HG03575 (cell line): ENCODE results near the gene CHRNA1.

Source experiments
- ATAC-seq: cut with Tn5 transposase; IDR thresholded peaks from one replicate; pipeline ENCODE4 v1.9.1; 2021; ENCODE audit not compliant: unreplicated experiment, insufficient number of reproducible peaks, low FRiP score; ENCODE audit errors: extremely low read depth

Gene CHRNA1

GRCh38 chr2:174766271-174766670, 2.0 kb upstream of the CHRNA1 start:
- no peak for ATAC-seq

GRCh38 chr2:174765576-174765975, 1.3 kb upstream of the CHRNA1 start:
- no peak for ATAC-seq

GRCh38 chr2:174763780-174764179, 492 bp downstream of the CHRNA1 start:
- ATAC-seq, result no peak

GRCh38 chr2:174762464-174762863, 1.8 kb downstream of the CHRNA1 start:
- ATAC-seq, result no peak

DNA sequence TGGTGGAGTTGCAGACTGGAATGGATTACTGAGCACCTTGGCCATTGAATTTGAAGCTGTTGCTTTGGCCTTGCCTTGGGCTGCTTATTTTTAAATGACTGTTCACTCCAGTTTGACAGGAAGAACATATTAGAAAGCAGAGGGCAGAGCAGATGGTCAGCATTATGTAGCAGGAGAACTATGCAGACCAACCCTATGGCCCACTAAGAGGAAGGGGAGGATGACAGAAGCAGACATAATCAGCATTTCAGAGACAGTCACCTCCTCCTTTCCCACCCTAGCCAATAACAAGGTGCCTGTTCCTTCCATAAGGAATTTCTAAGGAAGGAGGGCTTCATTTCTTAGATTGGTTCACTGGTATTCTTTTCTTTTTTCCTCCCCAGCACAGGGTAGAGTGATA, 2.4 kb downstream of the CHRNA1 start:
- ATAC-seq, result no peak

DNA sequence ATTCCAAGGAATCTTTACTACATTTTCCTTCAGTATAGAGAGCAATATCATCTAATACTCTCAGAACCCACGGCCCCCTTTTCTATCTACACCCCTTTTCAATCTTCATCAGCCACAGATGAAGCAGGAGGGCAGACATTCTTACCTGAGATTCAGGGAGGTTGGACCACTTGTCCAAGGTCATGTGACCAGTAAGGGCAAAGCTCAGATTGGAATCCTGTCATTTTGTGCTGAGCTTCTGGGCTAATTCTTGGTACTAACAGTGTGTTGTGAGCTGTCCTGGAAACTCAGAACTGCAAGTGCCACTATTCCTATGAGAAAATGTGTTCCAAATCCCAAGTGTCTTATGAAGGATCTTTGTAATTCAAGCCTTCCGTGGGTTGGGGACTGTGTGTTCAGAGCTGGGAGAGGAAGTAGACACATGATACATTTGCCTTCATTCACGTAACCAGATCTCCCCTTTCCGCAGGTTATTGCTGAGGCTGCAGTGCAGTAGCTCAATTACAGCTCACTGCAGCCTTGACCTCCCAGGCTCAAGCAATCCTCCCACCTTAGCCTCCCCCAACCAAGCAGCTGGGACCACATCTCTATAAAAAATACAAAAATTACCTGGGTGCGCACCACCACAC, 3.3 kb downstream of the CHRNA1 start:
- no peak for ATAC-seq

DNA sequence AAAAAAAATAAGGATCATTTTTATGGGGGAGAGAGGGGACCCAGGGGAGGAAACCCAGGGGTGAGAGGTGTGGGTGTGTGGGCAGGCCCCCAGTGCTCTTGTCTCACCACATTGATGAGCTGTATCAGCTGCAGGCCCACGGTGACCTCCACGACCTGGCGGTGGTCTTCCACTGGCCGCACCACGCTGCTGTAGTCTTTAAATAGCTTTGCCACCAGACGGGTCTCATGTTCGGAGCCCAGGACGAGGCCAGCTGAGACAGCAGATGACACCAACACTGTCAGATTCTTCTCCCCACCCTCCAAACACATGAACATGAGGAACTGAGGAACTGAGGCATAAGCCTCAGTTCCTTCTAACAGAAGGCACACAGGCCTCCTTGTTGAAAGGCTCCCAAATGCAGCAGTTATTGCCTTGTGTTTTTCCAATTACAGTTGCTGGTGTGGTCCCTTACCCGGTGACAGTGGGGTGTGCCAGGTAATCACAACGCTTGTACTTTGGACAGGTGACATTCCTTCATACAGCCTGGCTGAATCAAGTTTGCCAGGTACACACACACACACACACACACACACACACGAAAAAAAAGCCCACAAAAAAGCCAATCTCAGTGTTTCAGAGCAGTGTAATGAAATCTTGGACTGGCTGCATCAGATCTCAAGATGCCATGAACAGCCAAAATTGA, 4.7 kb downstream of the CHRNA1 start:
- no peak for ATAC-seq

GRCh38 chr2:174756743-174757142, 7.5 kb downstream of the CHRNA1 start:
- ATAC-seq, result no peak

- ATAC-seq, result no peak
Observed at GRCh38 chr2:174753038-174753633, 11.1 kb downstream of the CHRNA1 start.

- peak; percentile 85 for ATAC-seq
Observed at GRCh38 chr2:174752403-174753037, 11.8 kb downstream of the CHRNA1 start.

GRCh38 chr2:174750923-174751441, 13.3 kb downstream of the CHRNA1 start:
- ATAC-seq, result no peak

- no peak for ATAC-seq
Observed at GRCh38 chr2:174749793-174750192, 14.5 kb downstream of the CHRNA1 start.

DNA sequence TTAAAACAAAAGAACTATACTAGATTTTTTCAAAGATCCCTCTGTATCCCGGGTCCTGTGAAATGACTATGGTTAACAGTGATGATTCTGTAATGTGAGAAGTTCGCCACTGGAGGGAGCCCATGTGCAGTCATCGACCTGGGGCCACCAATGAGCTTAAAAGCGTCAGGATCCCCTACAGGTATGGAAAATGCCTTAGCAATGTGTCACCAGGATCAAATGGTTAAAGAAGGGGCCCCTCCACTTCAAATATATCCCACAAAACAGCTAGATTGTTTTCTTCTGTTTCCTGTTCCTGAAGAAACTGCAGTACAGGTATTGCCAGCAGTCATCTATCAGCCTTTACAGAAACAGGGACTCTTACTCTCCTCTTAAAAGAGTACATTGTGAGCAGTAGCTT, 15.3 kb downstream of the CHRNA1 start:
- no peak for ATAC-seq

DNA sequence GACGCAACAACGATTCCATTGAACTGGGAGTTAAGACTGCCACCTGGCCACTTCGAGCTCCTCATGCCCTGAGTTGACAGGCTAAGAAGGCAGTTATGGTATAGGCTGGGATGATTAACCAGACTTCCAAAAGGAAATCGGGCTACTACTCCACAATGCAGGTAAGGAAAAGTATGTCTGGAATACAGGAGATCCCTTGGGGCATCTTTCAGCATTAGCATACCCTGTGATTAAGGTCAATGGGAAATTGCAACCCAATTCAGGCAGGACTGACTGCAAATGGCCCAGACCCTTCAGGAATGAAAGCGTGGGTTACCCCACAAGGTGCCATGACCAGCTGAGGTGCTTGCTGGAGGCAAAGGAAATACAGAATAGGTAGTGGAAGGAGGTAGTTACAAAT, 19.1 kb downstream of the CHRNA1 start:
- no peak for ATAC-seq

DNA sequence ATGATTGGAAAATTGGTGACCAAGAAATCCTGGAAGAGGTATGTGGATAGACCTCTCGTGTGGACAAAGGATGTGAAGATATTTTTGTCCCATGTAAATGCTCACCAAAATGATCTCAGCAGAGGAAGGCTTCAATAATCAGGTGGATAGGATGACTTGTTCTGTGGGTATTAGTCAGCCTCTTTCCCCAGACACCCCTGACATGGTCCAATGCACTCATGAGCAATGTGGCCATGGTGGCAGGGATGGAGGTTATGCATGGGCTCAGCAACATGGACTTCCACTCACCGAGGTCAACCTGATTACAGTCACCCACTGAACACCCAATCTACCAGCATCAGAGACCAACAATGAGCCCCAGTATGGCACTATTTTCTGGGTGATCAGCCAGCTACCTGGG, 20.2 kb downstream of the CHRNA1 start:
- no peak for ATAC-seq

DNA sequence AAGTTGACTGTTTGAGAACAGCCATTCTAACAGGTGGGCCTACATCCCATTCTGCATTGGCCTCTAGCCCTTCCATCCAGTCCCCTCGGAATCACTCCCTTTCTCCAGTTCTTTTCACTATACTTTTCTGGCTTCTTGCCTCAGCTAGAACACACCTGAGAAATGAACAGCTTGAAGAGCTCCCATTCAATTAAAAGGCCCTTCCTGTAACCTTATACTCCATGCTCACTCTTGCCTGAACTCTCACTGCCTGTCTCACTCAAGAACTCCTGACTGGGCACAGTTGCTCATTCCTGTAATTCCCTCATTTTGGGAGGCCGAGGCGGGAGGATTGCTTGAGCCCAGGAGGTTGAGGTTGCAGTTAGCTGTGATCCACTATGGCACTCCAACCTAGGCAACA, 23.6 kb downstream of the CHRNA1 start:
- ATAC-seq, result no peak

GRCh38 chr2:174738841-174739240, 25.4 kb downstream of the CHRNA1 start:
- ATAC-seq, result no peak

GRCh38 chr2:174731546-174731945, 32.7 kb downstream of the CHRNA1 start:
- no peak for ATAC-seq

DNA sequence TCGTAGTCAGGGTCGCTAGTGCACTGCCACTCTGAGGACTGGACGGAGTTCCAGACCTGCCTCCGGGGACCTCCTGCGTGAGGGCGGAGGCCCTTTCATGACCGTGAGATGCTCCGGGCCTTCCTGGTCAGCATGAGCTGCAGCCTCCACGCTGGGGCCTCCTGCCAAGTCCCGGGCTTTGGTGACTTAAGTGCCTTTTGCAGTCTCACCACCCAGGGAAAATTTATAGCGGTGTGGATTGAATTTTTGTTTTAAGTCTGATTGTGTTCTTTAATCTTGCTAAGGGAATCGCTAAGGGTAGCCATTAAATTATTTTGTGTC, 33.6 kb downstream of the CHRNA1 start:
- no peak for ATAC-seq
